ENCODE data around the gene DUSP10.

Gene DUSP10

GRCh38 chr1:221690858-221691257 is 51.0 kb downstream of the DUSP10 start:
- H4K20me1 ChIP-seq (ENCODE audit: low read depth, low read length): no peaks in the 10 kb centered on the region
- no peak overlapping the region for H2AFZ ChIP-seq (ENCODE audit: low read depth, low read length, severe bottlenecking)
- no peaks in the 10 kb centered on the region for H3K9me3 ChIP-seq (ENCODE audit: insufficient read depth, low read length)
- TF ChIP-seq CTCF (IDR thresholded peaks at IDR 0.05; ENCODE audit: insufficient read depth, low read length, poor library complexity, severe bottlenecking): no peak
- no peak for TF ChIP-seq EZH2phosphoT487 (conservative IDR thresholded peaks at IDR 0.05; ENCODE audit: low read length)
- no peak overlapping the region for H3K9ac ChIP-seq (ENCODE audit: low read length)
- H3K27ac ChIP-seq (ENCODE audit: low read depth, low read length): no peak overlapping the region
- H3K27me3 ChIP-seq (ENCODE audit: low read length): no peaks in the 10 kb centered on the region
- no peak overlapping the region for H3K4me3 ChIP-seq (ENCODE audit: insufficient read depth, low read length, poor library complexity, severe bottlenecking)
- no peaks in the 10 kb centered on the region for H3F3A ChIP-seq (ENCODE audit: insufficient read depth)
- H3K4me2 ChIP-seq (ENCODE audit: low read depth, low read length, poor library complexity, severe bottlenecking): no peak overlapping the region
- H3K36me3 ChIP-seq (ENCODE audit: low read length): no peaks in the 10 kb centered on the region
- no peaks in the 10 kb centered on the region for H3K9me2 ChIP-seq (replicated peaks; ENCODE audit: insufficient read depth, low read length)
- no peaks in the 10 kb centered on the region for H3K79me2 ChIP-seq (ENCODE audit: insufficient read depth, low read length)

- no peak overlapping the region for H3K4me2 ChIP-seq (ENCODE audit: low read depth, low read length, poor library complexity, severe bottlenecking)
- no peak for TF ChIP-seq EZH2phosphoT487 (conservative IDR thresholded peaks at IDR 0.05; ENCODE audit: low read length)
- no peak for TF ChIP-seq CTCF (IDR thresholded peaks at IDR 0.05; ENCODE audit: insufficient read depth, low read length, poor library complexity, severe bottlenecking)
- H3K4me3 ChIP-seq (ENCODE audit: insufficient read depth, low read length, poor library complexity, severe bottlenecking): no peak overlapping the region
- H3K9me3 ChIP-seq (ENCODE audit: insufficient read depth, low read length): no peaks in the 10 kb centered on the region
- no peaks in the 10 kb centered on the region for H3K9me2 ChIP-seq (replicated peaks; ENCODE audit: insufficient read depth, low read length)
- H4K20me1 ChIP-seq (ENCODE audit: low read depth, low read length): no peaks in the 10 kb centered on the region
- no peak overlapping the region for H3K9ac ChIP-seq (ENCODE audit: low read length)
- H3K27me3 ChIP-seq (ENCODE audit: low read length): no peaks in the 10 kb centered on the region
- H3F3A ChIP-seq (ENCODE audit: insufficient read depth): no peaks in the 10 kb centered on the region
- no peak overlapping the region for H3K27ac ChIP-seq (ENCODE audit: low read depth, low read length)
- H2AFZ ChIP-seq (ENCODE audit: low read depth, low read length, severe bottlenecking): no peak overlapping the region
- H3K79me2 ChIP-seq (ENCODE audit: insufficient read depth, low read length): no peaks in the 10 kb centered on the region
- H3K36me3 ChIP-seq (ENCODE audit: low read length): no peaks in the 10 kb centered on the region
Observed at GRCh38 chr1:221689138-221689537, 52.8 kb downstream of the DUSP10 start.

GRCh38 chr1:221688488-221688843 is 53.4 kb downstream of the DUSP10 start:
- Histone ChIP-seq H3K27ac (ENCODE audit: low read depth, low read length) (no peak overlapping the region), H3K9me3 (ENCODE audit: insufficient read depth, low read length) (no peaks in the 10 kb centered on the region), H3K4me3 (ENCODE audit: insufficient read depth, low read length, poor library complexity, severe bottlenecking) (no peak overlapping the region), H2AFZ (ENCODE audit: low read depth, low read length, severe bottlenecking) (no peak overlapping the region), H3K27me3 (ENCODE audit: low read length) (no peaks in the 10 kb centered on the region), H3K36me3 (ENCODE audit: low read length) (no peaks in the 10 kb centered on the region), H3K9me2 (replicated peaks; ENCODE audit: insufficient read depth, low read length) (no peaks in the 10 kb centered on the region), H3K79me2 (ENCODE audit: insufficient read depth, low read length) (no peaks in the 10 kb centered on the region), H3K4me2 (ENCODE audit: low read depth, low read length, poor library complexity, severe bottlenecking) (no peak overlapping the region), H3F3A (ENCODE audit: insufficient read depth) (no peaks in the 10 kb centered on the region), H4K20me1 (ENCODE audit: low read depth, low read length) (no peaks in the 10 kb centered on the region), H3K9ac (ENCODE audit: low read length) (no peak overlapping the region)
- TF ChIP-seq EZH2phosphoT487 (conservative IDR thresholded peaks at IDR 0.05; ENCODE audit: low read length) (no peak), CTCF (IDR thresholded peaks at IDR 0.05; ENCODE audit: insufficient read depth, low read length, poor library complexity, severe bottlenecking) (no peak)
